ENCODE measurements around the gene MYRF.

Gene MYRF

DNA sequence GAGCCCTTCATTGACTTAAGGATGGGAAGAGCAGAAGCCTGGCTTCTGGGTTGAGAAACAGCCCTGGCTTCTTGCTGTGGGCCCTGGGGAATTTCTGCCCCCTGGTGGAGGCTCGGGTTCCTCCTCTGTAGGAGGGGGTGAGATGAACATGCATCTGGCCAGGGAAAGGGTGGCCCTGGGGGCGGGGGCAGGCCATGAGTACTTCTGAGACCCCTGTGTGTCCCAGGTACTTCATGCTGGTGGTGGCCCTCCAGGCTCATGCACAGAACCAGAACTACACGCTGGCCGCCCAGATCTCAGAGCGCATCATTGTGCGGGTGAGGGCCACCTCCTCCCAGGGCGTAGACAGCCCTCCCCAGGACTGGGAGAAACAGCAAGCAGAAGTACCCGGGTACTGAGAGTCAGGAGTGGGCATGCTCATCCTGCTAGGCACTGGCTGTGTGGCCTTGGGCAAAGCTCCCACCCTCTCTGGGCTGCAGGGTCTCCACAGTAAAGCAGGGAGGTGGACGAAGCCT, 24.2 kb downstream of the MYRF start:
- no peak for DNase-seq (ENCODE audit: low spot score)

DNA sequence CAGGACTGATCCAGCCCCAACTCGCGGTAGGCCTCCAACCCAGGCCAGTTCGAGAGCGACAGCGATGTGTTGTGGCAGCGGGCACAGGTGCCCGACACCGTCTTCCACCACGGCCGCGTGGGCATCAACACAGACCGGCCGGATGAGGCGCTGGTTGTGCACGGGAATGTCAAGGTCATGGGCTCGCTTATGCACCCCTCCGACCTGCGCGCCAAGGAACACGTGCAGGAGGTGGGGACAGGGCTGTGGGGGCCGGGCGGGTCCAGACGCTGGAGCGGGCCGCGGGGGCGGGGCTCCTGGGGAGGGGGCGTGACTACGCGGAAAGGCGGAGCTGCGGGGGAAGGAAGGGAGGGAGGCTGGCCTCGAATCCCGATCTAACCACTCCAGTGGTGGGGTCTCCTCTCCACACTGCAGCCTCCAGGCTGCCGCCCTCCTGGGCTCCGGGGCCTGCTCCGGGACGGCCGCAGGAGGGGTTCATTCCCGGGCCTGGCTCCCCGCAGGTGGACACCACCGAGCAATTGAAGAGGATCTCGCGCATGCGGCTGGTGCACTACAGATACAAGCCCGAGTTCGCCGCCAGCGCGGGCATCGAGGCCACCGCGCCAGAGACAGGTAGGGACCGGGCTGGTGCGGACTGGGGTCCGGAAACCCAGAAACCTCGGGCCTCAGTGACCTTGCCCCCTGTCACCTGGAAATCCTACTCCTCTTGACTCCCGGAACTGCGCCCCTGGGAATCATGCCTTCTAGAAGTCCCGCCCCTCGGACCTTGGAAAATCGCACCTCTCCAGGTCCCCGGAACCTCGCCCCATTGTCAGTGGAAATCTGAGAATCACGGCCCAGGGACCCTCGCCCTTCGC, 25.0 kb downstream of the MYRF start:
- DNase-seq (ENCODE audit: low spot score), result no peak

DNA sequence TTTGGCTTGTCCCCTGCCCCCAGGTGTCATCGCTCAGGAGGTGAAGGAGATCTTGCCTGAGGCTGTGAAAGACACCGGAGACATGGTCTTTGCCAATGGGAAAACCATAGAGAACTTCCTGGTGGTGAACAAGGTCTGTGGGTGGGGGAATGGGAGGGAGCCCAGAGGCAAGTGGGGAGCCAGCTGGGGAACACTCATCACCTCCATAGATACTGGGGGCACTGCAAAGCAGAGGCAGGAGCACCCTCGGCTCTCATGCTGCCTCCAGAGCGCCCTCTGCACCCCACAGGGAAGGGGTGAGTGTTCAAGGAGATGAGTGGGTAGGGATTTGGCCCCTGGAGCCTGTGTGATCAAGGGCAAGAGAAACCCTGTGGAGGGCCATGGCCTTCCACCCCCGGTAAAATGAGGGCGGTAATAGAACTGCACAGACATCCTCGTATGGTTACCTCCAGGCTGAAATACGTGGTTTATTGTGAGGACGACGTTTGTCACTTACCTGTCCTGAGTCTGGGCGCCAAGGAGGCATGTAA, 26.0 kb downstream of the MYRF start:
- no peak for DNase-seq (ENCODE audit: low spot score)

DNA sequence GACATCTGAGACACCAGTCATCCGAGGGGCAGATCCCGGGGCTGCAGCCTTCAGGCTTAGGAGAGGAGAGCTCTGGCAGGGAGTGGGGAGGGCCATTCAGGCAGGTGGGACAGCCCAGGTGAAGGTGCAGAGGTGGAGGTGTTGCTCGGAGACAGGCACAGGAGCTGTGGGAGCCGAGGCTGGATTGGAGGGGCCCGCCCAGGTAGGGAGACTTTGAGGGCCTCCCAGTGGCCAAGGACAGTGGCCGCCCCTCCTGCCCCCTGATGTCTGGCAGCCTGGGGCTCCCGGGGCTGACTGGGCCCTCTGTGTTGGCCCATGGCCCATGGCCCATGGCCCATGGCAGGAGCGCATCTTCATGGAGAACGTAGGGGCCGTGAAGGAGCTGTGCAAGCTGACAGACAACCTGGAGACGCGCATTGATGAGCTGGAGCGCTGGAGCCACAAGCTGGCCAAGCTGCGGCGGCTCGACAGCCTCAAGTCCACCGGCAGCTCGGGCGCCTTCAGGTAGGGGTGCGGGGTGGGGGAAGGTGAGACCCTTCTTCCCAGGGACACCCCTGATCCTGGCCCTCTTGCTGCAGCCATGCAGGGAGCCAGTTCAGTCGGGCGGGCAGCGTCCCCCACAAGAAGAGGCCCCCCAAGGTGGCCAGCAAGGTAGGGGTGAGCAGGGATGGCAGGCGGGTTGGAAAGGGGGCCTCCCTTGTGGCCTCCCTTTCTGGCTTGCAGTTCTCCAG, 26.6 kb downstream of the MYRF start:
- no peak for DNase-seq (ENCODE audit: low spot score)

DNA sequence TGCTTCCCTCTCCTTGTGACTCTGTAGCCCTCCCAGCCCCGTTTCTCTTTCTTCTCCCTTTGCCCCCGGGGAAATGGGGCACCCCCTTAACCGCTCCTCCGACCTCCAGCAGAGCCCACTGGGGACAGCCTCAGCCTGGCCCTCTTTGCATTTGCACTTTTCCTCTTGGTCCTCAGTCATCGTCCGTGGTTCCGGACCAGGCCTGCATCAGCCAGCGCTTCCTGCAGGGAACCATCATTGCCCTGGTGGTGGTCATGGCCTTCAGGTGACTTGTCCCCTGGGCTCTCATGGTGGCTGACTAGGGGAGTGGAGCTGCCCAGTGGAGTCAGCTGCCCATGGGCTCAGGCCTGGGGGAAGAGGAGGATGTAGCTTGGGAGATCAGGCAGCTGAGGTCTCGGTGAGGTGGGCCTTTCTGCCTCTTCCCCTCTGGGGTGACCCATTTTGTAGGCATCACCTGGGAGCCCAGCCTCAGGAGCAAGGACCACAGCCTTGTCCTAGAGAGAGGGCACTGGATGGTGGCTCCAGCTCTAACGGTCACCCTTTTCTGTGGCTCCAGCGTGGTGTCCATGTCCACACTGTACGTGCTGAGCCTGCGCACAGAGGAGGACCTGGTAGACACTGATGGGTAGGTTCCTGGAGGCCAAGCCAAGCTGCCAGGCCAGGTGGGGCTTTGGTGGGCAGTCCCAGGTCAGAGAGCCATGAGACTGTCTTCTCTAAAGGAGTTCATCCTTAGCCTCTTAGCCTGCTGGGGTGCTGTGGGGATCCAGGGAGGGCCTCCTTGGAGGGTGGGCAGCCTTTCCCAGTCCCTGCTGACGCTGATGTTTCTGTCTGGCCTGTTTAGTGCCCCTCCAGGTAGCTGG, 27.5 kb downstream of the MYRF start:
- no peak for DNase-seq (ENCODE audit: low spot score)

DNA sequence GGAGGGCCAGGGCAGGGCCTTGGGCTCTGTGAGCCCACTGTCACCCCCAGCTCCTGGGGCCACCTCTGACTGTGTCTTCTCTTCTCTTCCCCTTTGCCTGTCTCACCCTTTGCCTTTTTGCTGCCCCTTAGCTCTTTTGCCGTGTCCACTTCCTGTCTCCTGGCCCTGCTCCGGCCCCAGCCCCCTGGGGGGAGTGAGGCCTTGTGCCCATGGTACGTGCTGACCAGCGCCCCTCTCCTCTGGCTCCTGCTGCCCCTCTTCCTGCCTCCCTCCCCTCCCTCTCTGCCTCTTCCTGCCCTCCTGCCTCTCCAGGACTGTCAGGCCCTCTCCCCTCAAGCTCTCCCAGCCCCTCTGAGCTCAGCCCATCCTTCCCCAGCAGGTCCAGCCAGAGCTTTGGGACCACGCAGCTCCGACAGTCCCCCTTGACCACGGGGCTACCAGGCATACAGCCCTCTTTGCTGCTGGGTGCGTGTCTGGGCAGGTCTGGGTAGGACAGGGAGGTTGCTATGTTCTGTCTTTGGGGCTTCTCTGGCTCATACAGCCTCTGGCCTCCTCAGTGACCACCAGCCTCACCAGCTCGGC, 28.2 kb downstream of the MYRF start:
- DNase-seq (ENCODE audit: low spot score), result no peak

DNA sequence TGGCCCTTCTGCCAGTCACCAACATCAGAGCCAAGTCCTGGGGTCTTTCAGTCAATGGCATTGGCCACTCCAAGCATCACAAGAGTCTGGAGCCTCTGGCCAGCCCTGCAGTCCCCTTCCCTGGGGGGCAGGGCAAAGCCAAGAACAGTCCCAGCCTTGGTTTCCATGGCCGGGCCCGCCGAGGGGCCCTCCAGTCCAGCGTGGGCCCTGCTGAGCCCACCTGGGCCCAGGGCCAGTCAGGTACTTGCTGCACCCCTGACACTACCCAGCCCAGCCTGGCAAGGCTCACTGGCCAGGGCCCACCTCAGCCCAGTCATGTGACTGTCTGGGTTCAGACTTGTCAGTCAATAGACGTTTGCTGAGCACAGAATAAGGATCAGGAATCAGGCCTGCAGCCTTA, 29.1 kb downstream of the MYRF start:
- no peak for DNase-seq (ENCODE audit: low spot score)

DNA sequence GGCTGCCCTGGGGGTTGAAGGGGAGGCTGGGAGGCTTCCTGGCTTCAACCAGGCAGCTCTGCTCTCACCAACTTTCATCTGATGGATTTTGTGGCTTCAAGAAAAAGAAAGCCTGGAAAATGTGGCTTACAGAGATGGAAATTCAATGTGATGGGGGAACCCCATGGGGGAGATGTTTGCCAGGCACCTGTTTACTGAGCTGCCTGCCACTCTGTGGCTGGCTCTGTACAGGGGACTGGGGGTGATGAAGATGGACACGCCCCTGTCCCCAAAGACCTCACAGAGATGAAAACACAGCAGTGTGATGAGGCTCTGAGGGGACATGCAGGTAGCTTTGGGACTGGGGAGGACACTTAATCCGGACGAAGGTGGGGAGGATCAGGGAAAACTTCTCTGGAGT, 29.9 kb downstream of the MYRF start:
- DNase-seq (ENCODE audit: low spot score), result no peak

DNA sequence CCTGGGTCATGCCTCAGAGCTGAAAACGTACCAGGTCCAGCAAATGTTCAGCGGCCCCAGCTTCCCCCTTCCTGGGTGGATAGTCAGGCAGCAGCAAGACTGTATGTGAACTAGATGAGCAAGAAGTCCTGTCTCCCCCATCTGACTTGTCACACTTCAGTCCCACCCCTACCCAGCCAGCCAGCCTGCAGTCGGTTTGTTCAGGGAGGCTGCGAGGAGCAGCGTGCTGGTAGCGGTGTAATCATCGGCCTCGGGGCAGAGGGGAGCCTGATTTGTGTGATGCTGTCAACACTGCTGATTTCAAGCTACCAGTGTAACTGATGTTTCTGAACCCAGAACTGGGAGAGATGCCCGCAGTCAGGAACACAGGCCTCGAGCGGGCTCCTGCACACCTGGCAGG, 30.4 kb downstream of the MYRF start:
- DNase-seq (ENCODE audit: low spot score), result no peak

DNA sequence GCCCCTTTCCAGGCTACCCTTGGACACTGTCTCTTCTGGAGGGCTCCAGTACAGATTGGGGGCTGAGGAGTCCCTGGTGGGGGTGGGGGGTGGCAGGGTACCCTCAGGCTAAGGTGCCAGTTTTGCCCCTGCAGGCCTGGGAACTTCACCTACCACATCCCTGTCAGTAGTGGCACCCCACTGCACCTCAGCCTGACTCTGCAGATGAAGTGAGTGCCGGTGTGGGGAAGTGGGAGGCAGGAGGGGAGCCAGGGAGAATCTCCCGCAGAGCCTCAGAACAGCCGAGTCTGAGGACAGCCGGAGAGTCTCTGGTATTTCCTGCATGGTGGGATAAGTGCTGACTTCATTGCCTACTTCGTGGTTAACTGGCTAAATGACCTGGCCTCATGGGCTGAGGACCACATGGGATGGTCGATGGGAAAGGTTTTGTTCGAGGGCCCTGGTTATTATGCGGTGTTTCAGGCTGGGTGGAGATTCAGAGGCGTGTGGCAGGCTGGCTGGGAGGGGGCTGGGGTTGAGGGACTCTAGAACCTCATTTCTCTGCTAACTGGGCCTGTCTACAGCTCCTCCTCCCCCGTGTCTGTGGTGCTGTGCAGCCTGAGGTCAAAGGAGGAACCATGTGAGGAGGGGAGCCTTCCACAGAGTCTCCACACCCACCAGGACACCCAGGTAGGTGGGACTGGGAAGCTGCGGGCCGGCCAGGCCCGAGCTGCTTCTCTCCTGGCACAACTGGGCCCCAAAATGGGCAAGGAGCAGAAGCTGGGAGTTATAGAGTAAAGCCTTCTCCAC, 31.5 kb downstream of the MYRF start:
- no peak for DNase-seq (ENCODE audit: low spot score)

DNA sequence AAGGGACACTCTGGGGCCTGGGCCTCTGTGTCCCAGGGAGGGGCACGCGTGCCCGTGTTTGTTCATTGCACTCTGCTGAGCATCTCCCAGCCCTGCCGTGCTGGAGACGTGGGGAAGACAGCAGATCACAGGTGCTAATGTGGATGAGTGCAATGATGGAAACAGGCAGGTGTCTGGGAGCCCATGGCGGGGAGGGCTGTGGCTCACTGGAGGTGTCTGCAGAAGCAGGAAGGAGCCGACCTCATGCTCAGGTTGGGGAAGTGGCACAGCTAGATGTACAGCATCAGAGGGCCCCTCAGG, 32.0 kb downstream of the MYRF start:
- DNase-seq (ENCODE audit: low spot score), result no peak

DNA sequence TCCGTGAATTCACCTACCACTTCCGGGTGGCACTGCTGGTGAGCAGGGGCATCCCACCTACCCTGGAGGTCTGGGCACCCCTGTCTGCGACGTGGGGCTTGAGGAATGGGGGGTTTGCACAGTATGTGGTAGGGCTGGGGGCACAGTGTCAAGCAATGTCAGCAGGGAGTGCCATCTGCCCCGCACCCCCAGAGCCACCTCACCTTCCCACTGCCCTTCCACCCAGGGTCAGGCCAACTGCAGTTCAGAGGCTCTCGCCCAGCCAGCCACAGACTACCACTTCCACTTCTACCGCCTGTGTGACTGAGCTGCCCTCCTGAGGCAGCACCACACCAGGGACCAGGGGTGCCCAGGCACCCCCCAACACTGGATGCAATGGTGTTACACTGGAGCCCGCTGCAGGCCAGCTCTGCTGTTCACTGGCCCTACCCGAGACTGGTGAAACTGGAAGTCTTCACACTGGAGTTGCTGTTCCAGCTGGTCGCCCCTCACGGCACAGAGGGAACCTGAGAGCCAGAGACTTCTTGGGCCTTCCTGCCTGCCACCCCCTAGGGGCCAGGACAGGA, 33.5 kb downstream of the MYRF start:
- no peak for DNase-seq (ENCODE audit: low spot score)

DNA sequence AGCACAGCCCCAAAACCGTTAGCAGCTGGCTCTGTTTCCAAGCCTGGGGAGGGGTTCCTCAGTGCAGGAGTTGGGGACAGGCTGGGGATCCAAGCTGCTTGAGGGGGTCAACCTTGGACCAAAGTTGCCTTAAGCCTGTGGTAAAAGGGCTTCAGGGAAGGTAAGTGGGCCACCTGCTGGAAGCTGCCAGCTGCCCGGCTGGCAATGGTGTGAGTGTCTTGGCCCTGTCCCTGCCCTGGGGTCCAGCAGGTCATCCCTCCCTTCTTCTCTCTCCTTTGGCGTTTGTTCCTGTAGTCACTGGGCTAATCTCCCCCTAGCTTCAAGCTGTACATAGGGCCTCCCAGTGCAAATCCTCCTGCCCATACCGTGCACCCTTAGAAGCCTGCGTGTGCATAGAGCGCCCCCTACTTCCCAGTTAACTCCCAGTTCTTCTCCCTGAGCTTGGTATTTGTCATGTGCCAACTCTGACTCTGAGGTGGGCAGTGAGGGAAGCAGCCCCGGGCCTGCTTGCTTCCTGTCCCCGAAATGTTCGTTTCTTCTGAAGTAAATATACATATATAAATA, 35.6 kb downstream of the MYRF start:
- DNase-seq (ENCODE audit: low spot score), result peak; percentile 40

DNA sequence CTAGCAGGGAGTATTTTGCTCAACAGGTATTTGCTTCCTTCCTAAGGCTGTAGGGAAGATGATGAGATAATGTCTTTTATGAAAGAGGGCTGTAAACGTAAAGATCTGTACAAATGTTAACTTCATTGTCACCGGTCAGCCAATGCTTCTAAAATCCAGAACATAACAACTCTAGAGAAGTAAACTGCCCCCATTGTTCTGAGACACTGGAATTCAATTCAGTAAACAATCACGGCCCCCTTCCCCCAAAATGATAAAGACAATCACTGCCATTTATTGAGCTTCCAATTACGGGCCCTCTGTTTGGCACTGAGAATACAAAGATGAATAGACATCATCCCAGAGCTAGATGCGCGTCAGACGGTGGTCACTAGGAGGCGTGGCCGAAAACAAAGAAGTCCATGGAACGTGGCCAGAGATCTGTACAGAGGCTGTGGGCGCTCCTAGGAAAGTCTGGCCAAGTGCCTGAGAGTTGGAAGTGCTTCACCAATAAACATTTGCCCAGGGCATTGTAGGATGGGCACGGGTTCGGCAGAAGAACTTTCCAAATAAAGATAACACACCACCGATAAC, 39.4 kb downstream of the MYRF start:
- DNase-seq (ENCODE audit: low spot score), result peak; percentile 90

DNA sequence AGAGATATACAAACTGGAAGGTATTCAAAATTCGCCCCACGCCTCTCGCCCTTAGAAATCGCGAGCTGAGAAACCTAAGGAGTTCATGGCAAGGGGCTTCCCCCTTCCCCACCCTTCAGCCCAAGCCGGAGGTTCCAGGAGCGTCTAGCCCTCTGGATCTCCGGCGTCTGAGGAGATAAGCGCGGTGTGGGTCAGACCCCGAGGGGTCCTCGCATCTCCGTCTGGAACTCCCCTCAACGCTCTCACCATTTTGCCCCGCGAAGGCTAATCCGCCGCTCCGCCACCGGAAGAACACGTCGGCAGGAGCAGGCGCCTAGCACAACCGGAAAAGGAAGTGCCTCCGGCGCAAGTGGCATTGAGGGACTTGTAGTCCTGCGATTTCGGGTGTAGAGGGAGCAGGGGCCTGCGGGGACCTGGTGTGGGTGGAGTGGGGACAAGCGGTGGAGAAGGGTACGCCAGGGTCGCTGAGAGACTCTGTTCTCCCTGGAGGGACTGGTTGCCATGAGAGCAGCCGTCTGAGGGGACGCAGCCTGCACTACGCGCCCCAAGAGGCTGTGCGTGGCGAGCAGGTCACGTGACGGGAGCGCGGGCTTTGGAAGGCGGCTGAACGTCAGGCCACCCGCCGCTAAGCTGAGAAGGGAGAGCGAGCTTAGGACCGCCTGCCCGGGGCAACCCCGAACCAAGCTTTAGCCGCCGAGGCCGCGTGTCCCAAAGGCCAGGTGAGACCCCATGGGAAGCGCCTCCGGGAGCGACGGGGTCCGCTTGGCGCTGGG, 40.1 kb downstream of the MYRF start, which contains the start of the genes FEN1 and TMEM258:
TSS of gene FEN1 (plus strand) at position 602 of the 773 bp plus-strand sequence. CDS start 2,451 bp downstream, outside the sequence.
TSS of gene TMEM258 (minus strand) at position 290 of the 773 bp plus-strand sequence. CDS start at position 249, 41 bp downstream.
- DNase-seq (ENCODE audit: low spot score), result peak; percentile 92

DNA sequence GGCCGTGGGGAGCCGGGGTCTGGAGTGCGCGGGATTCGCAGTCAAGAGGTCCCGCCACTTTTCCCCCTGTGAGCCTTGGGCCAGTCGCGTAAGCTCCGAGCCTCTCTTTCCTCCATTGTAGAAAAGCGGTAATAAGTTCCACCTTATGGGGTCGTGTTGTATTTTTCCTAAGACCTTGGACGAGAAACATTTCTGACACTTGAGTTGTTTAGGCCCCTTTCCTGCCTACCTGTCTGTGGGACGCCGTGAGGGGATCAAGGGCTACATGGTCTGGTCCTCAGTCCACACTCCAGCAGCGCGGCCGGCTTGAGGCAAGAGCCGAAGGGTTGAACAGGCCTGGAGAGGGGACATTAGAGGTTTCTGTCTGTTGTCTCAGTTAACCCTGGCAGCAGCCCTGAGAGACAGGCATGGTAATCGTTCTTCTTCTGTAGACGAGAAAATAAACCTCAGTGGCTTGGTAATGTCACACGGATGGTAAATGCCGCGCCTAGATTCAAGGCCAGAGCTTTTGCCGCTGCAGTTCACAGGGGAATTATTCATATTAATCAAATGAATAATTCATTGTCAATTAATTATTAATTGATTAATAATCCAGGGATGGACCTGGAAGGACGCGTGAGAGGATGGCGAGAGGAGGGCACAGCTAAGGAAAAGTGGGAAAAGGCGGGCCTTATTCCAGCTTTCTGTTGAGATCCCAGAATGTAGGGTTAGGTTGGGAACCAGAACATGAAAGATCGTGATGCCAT, 40.8 kb downstream of the MYRF start:
- DNase-seq (ENCODE audit: low spot score), result no peak

DNA sequence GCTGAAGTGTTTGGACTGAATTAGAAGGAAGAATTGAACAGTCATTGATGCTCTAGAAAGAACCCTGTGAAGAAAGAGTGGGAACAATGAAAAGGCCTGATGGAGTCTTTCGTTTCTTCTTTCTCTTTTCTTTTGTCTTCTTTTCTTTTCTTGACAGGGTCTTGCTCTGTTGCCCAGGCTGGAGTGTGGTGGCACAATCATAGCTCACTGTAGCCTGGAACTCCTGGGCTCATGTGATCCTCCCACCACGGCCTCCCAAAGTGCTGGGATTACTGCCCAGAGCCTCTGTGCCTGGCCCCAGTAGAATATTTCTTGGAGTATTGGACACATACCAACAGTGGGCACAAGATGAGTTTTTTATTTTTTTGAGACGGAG, 41.4 kb downstream of the MYRF start:
- no peak for DNase-seq (ENCODE audit: low spot score)

DNA sequence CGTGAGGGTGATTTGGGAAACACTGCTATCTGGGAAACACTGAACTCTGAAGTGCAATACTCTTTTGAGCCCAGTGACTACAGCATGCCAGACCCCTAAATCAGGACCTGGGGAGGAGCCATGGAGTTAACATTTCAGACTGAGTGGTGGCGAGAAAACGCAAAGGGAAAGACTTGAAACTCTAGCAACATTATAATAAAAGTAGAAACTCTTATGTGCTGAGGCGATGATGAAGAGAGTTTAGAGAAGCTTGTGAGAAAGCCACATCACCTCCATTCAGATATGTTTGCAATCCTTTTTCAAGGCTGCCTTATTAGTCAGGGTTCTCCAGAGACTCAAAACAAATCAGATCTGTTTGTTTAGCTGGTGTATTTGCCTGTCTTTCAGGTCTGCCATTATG, 42.1 kb downstream of the MYRF start:
- no peak for DNase-seq (ENCODE audit: low spot score)

Measured in LoVo (cell line).